GM19193 (cell line): Measurements from ENCODE around the gene SPARC.

ENCODE experiments used
- POLR2A ChIP-seq: IDR thresholded peaks from 4 replicates; pipeline ENCODE4 v1.6.1; 2011; ENCODE audit not compliant: insufficient read depth, insufficient read length; ENCODE audit errors: extremely low read depth

SPARC gene

GRCh38 chr5:151657114-151657513, 29.6 kb downstream of the SPARC start:
- TF ChIP-seq POLR2A, result no peak

GRCh38 chr5:151656311-151656710, 30.4 kb downstream of the SPARC start:
- TF ChIP-seq POLR2A, result no peak

GRCh38 chr5:151651997-151652645, 34.6 kb downstream of the SPARC start:
- no peak for TF ChIP-seq POLR2A

GRCh38 chr5:151648988-151649387, 37.7 kb downstream of the SPARC start:
- no peak for TF ChIP-seq POLR2A

GRCh38 chr5:151648089-151648488, 38.6 kb downstream of the SPARC start:
- TF ChIP-seq POLR2A, result no peak

GRCh38 chr5:151647320-151647861, 39.3 kb downstream of the SPARC start:
- TF ChIP-seq POLR2A, result no peak

GRCh38 chr5:151646334-151646733, 40.4 kb downstream of the SPARC start:
- TF ChIP-seq POLR2A, result no peak

- no peak for TF ChIP-seq POLR2A
Measured at GRCh38 chr5:151643388-151643787, 43.3 kb downstream of the SPARC start.

- no peak for TF ChIP-seq POLR2A
Measured at GRCh38 chr5:151642472-151643140, 44.1 kb downstream of the SPARC start.

GRCh38 chr5:151638619-151639018, 48.1 kb downstream of the SPARC start:
- TF ChIP-seq POLR2A, result no peak

GRCh38 chr5:151637676-151638075, 49.0 kb downstream of the SPARC start:
- no peak for TF ChIP-seq POLR2A

- TF ChIP-seq POLR2A, result no peak
Measured at GRCh38 chr5:151633892-151634291, 52.8 kb downstream of the SPARC start.

GRCh38 chr5:151632941-151633340, 53.8 kb downstream of the SPARC start:
- TF ChIP-seq POLR2A, result no peak

- TF ChIP-seq POLR2A, result no peak
Measured at GRCh38 chr5:151632524-151632923, 54.2 kb downstream of the SPARC start.

GRCh38 chr5:151631941-151632340, 54.8 kb downstream of the SPARC start:
- no peak for TF ChIP-seq POLR2A

GRCh38 chr5:151630088-151630487, 56.6 kb downstream of the SPARC start:
- TF ChIP-seq POLR2A, result no peak
